BE2C (cell line): ENCODE measurements around the gene MAPKAP1.

Experiments used
- DNase-seq: peaks from one replicate; pipeline ENCODE4 v3.0.0-alpha.2; 2020
- H3K27me3 ChIP-seq: fragments of 250-450 bp; sonication (Bioruptor Pico); 2 replicates; pipeline ENCODE4 v1.5.1; 2020; ENCODE audit warnings: mild to moderate bottlenecking
- H3K36me3 ChIP-seq: fragments of 250-450 bp; sonication (Bioruptor Pico); 2 replicates; pipeline ENCODE4 v1.5.1; 2020; ENCODE audit warnings: mild to moderate bottlenecking
- H3K4me1 ChIP-seq: fragments of 250-450 bp; sonication (Bioruptor Pico); 2 replicates; pipeline ENCODE4 v1.5.1; 2020
- H3K4me3 ChIP-seq: 2 replicates; pipeline ENCODE4 v1.5.1; 2011; ENCODE audit warnings: low read depth, low read length
- H3K9me3 ChIP-seq: fragments of 250-450 bp; sonication (Bioruptor Pico); 2 replicates; pipeline ENCODE4 v1.5.1; 2020
- TF ChIP-seq, protein P1 (sequence below): IDR thresholded peaks from 2 replicates; pipeline ENCODE4 v1.5.1; 2012; ENCODE audit warnings: mild to moderate bottlenecking, low read depth, low read length

Gene MAPKAP1

DNA sequence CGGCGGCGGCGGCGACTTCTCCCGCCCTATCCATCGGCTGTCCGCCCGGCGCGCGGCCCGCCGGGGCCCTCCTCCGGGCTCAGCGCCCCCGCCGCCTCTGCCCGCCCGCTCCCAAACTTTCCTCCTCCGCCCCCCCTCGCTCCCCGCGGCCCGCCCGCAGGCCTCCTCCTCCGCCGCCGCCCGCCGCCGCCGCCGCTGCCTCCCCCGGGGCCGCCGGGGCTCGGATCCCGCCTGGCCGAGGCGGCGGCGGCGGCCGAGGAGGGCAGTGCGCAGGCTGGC, 39.7 kb upstream of the MAPKAP1 start:
- Histone ChIP-seq H3K27me3 (no peaks in the 10 kb centered on the region), H3K36me3 (no peaks in the 10 kb centered on the region; the same call in 1 of the 2 replicates), H3K4me3 (no peak overlapping the region), H3K4me1 (no peaks in the 10 kb centered on the region; the same call in 1 of the 2 replicates), H3K9me3 (no peaks in the 10 kb centered on the region)
- TF ChIP-seq, protein P1, sequence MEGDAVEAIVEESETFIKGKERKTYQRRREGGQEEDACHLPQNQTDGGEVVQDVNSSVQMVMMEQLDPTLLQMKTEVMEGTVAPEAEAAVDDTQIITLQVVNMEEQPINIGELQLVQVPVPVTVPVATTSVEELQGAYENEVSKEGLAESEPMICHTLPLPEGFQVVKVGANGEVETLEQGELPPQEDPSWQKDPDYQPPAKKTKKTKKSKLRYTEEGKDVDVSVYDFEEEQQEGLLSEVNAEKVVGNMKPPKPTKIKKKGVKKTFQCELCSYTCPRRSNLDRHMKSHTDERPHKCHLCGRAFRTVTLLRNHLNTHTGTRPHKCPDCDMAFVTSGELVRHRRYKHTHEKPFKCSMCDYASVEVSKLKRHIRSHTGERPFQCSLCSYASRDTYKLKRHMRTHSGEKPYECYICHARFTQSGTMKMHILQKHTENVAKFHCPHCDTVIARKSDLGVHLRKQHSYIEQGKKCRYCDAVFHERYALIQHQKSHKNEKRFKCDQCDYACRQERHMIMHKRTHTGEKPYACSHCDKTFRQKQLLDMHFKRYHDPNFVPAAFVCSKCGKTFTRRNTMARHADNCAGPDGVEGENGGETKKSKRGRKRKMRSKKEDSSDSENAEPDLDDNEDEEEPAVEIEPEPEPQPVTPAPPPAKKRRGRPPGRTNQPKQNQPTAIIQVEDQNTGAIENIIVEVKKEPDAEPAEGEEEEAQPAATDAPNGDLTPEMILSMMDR: no peak
- no peak for DNase-seq

- no peaks in the 10 kb centered on the region; the same call in 1 of the 2 replicates for H3K36me3 ChIP-seq
- TF ChIP-seq, protein P1: no peak
Measured at GRCh38 chr9:125746017-125746773, 39.2 kb upstream of the MAPKAP1 start.

DNA sequence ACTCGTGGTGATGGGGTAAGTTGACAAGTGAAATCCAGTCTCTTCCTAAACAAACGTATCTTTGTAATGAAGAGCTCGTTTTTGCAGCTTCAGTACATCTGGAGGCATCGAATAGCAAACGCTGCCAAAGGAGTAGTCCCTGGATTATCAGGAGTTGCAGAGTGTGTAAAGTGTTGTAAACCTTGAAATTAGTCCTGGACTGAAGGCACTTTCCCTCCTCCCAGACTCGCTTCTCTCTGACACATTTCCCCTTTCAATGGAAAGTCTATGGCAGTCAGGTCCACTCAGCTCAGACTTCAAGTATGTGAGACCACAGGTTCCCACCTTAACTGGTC, 38.6 kb upstream of the MAPKAP1 start:
- Histone ChIP-seq H3K4me3 (peak overlapping the region; percentile 53), H3K36me3 (no peaks in the 10 kb centered on the region; the same call in 1 of the 2 replicates), H3K4me1 (no peaks in the 10 kb centered on the region), H3K27me3 (no peaks in the 10 kb centered on the region), H3K9me3 (no peaks in the 10 kb centered on the region)
- TF ChIP-seq, protein P1: no peak
- DNase-seq: no peak

More at GRCh38 chr9:125746017-125746773, 39.2 kb upstream of the MAPKAP1 start:
- DNase-seq: peak; percentile 98
- H3K27me3 ChIP-seq: no peaks in the 10 kb centered on the region
- H3K4me1 ChIP-seq: no peaks in the 10 kb centered on the region
- H3K9me3 ChIP-seq: no peaks in the 10 kb centered on the region
- H3K4me3 ChIP-seq: peak overlapping the region; percentile 53

- Histone ChIP-seq H3K36me3 (no peaks in the 10 kb centered on the region; the same call in 1 of the 2 replicates), H3K27me3 (no peaks in the 10 kb centered on the region)
- TF ChIP-seq, protein P1: no peak
Measured at GRCh38 chr9:125745018-125745417, 38.0 kb upstream of the MAPKAP1 start.

DNA sequence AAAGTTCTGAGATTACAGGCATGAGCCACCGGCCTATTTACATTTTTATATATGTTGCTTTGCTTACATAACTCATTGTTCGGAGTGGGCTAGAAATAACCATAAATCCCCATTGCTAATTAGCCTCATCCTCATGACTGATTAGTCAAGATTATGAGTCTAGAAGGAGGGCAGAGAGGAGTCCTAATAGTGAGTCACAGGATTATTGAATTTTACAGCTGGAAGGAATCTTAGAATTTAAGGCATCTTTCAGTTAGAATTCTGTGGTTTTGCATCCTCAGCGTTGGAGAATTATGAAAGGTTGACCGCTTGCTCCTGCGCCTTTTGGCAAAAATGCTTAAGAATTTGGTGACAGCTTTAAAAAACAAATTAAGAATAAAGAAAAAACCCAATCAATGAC, 37.6 kb upstream of the MAPKAP1 start:
- Histone ChIP-seq H3K9me3 (no peaks in the 10 kb centered on the region), H3K36me3 (no peaks in the 10 kb centered on the region; the same call in 1 of the 2 replicates), H3K27me3 (no peaks in the 10 kb centered on the region), H3K4me3 (no peak overlapping the region), H3K4me1 (no peaks in the 10 kb centered on the region)
- DNase-seq: no peak
- TF ChIP-seq, protein P1: no peak

More at GRCh38 chr9:125745018-125745417, 38.0 kb upstream of the MAPKAP1 start:
- no peaks in the 10 kb centered on the region for H3K4me1 ChIP-seq
- no peak overlapping the region for H3K4me3 ChIP-seq
- DNase-seq: no peak
- no peaks in the 10 kb centered on the region for H3K9me3 ChIP-seq

GRCh38 chr9:125743682-125744428, 36.8 kb upstream of the MAPKAP1 start:
- no peak for DNase-seq
- no peaks in the 10 kb centered on the region for H3K27me3 ChIP-seq
- TF ChIP-seq, protein P1: no peak

More at GRCh38 chr9:125743682-125744428, 36.8 kb upstream of the MAPKAP1 start:
- Histone ChIP-seq H3K9me3 (no peaks in the 10 kb centered on the region), H3K4me1 (no peaks in the 10 kb centered on the region), H3K36me3 (no peaks in the 10 kb centered on the region; the same call in 1 of the 2 replicates), H3K4me3 (no peak overlapping the region)
